ENCODE data around the gene TRAIP.
A peak's percentile ranks its signal among the peaks of the same experiment; 100 is the strongest.

Gene TRAIP

DNA sequence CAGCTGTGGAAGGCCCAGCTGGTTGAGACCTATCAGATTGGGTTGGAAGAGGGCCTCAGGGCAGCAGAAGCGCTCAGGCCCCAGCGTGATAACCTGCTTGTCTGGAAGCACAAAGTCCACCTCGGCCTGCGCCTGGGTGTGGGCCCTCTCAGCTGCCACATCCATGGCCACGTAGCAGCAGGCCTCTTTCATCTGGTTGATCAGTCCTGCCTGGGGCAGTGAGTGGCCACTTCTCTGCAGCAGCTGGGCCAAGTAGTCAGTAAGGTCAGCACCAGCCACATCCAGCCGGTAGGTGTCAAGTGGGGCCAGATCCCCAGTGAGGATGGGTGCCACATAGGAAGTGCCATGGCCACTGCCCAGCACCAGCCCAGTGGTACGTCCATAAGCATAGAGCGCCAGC, 17.3 kb upstream of the TRAIP start:
- no peak for DNase-seq (ENCODE audit: low read depth in 3 of 3)

DNA sequence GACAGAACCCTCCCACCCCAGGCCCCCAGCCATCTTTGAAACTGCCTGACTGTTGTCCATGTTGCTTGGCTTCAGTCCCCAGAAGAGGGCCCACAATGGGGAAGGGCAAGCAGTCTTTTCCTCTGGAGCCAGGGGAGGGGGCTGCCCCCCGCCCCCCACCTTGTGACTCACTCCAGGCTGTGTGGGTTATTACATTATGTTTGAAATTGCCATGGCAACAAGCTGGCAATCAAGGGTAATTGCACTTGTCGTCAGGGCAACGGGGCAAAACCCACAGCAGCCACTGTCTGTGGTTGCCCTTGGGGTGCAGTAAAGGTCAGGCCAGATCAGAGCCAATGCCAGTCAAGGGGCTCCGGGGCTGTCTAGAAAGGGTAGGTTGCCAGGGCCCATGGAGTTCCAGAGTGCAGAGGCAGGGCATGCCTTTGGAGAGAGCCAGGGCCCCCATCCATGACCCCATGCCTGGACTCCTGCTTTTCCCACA, 16.5 kb upstream of the TRAIP start:
- no peak for DNase-seq (ENCODE audit: low read depth in 3 of 3)

DNA sequence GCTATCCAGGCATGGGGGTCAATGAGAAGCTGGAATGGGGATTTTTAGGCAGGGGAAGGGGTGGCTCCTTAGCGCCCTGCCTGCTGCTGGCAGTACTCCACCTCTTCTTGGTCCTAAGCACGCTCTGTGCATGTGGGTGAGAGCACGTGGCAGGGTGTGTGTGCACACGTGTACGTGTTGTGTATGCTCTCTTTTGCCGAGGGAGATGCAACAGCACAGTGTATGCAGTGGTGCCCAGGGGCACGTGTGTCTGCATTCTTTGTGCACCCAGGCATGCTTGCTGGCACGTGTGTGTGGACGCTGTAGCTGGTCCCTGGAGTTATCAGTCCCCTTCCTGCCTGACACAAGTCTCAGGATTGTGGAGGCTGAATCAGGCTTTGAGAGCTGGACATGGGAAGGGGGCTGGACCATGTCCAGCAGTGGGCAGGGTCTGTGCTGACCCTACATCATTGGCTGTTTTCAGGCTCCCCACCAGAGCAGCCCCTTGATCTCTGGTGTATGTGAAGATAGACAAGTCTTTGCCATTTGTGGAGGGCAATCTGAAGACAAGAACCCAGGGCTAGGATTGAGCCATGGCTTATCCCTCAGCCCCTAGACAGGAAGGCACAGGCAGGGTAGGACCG, 15.3 kb upstream of the TRAIP start:
- DNase-seq (ENCODE audit: low read depth in 3 of 3), result no peak

DNA sequence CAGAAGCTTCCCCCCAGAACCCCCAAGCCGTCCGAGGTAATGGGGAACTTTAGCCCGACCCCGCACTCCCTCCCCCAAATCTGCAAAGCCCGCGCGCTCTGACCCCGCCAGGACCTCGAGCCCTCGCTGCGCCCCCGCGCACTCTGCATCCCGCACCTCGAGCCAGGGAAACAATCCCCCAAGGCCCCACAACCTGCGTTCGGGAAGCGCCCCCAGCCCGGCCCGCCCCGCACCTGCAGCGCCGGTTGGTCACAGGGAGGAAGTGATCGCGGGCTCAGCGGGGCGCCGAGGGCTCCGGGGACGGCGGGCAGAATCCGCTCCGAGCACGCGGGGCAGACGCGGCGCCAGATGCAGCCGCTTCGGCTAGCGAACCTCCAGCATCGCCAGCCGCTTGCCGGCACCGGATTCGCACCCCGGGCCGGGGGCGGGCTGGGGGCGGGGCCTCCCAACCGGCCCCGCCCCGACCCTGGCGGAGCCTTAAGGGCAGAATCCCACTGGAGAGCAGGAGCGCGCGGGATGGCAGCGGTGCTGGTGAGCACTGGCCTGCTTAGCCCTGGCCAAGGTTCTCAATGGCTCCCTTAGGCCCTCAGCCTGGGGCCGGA, 13.3 kb upstream of the TRAIP start, which contains the start of gene CAMKV:
TSS of gene CAMKV (minus strand) at position 382 of the 602 bp plus-strand sequence. CDS start 7,518 bp downstream, outside the sequence.
- no peak for DNase-seq (ENCODE audit: low read depth in 3 of 3)

DNA sequence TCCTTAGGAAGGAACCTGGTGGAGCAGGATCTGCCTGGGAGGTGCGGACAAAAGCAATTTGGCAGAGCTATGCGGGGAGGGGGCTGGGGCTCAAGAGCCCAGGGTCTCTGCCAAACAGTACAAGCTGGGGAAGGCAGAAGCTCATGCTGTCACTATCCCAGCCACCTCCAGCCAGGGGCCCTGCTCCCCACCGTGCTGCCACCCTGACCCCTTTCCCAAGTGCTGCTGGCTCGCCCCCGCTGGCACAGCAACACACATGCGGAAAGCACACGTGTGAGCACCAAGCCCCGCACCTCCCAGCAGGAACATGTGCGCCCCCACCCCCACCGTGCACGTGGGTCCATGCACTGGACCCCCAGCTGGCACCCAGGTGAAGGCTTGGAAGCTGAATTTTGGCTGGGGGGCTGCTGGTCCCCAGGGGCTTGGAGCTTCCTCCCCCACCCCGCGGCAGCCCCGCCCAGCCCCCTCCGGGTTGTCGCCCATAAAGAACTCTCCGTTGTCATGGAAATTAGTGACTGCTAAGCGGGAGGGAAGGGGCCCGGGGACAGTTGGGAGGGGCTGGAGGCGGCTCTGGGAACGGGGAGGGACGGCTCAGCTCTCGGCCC, 12.6 kb upstream of the TRAIP start:
- DNase-seq (ENCODE audit: low read depth in 3 of 3), result no peak

DNA sequence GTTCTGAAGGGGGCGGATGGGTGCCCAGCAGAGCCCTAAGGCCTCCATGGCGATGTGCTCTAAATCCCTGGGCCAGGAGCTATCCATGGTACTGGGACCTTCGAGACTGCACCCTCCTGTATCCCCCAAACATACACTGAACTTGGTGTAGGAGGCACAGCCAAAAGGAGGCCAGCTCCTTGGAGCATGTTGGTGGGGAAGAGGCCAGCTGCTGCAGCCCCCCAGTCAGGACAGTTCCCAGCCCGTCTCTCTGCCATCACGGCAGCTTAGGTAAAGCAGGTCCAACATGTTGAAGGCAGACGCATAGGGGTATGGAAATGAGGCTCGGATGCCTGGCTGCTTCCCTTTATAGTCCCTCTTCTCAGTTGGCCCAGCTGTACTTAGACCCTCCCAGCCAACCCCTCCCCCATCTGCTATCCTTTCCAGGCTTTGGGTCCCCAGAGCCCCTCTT, 11.5 kb upstream of the TRAIP start:
- no peak for DNase-seq (ENCODE audit: low read depth in 3 of 3)

DNA sequence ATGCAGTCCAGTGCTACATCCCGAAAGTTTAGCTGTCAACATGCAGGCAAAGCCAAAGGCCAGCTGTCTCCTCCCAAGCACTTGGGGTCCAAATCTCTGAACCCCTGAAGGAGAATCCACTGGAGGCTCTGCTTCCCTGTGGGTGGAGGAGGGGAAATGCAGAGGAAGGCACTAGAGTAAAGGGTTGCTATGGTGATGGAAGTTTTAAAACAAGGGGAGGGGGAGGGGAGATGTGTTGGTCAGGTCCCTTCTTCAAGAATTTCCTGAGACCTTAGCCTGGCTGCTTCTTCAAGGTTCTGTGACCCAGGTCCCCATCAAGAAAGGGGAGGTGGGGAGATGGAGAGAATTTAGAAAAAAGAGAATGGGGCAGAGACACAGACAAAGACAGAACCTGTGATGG, 11.0 kb upstream of the TRAIP start:
- no peak for DNase-seq (ENCODE audit: low read depth in 3 of 3)

DNA sequence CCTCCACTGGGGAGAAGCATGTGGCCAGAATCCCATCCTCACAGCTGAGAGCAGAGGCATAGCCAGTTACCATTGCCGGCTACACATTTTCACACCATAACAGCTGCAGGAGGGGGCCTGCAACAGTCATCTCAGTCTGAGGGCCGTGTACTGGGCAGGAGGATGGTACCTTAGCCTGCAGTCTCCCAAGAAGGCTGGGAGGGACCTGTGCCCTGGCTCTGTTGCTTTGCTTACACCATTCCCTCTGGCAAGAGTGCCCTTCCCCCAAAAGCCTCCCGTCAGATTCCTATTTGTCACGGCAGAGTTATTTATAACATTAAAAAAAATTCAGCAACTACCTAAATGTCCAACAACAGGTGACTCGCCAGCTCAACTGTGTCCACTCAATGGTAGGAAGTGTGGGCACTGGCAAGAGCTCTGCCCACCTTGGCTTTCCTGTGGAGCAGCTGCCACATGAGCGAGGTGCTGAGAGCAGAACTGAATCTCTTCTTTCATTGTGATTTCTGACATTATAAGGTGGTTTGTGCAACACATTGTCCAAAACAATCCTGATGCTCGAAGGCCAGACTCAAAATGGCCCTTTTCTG, 8.9 kb upstream of the TRAIP start:
- DNase-seq (ENCODE audit: low read depth in 3 of 3), result no peak

DNA sequence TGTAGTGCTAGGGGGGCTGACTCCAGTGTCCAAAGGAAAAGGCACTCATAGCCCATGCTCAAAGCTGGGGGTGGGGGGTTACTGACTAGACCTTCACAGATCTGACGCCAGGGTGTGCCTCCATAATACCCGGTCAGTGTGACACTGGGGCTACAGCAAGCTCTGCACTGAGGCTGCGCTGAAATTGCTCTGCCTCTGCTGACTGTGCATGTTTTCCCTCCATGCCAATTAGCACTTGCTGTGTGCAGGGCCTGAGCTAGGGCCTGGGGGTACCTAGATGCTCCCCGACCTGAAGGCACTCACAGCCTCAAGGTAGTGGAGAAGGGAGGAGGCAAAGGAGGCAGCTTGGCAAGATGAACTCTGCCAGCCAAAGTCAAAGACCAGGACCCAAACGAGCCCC, 8.1 kb upstream of the TRAIP start:
- no peak for DNase-seq (ENCODE audit: low read depth in 3 of 3)

DNA sequence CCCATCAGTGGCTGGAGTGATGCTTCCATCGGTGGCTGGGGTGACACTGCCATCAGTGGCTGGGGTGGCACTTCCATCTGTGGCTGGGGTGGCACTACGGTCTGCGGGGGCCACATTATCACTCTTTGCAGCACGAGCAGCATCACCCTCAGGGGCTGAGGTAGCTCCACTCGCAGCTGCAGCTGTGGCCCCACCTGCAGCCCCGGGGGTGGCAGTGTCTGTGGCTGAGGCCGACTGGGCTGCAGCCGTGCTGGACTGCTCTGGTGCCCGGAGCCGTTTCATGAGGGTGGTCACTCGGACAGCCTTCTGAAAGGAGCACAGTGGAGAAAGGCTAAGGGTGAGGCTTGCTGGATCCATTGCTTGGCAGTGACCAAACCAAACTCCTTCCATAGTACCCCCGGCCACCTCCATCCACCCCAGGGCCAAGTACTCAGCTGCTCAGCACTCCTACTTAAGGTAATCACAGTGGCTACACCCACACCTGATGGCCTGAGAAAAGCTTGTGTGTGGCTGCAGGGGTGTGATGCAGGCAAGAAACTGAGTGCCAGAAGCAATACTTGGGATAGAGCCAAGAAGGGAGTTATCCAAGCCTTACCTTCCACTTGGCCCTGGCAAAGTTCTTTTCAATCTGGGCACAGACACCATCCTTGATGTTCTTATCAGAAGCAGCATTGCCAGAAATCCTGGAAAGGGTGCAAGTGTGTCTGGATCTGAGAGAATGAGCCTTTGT, 3.4 kb upstream of the TRAIP start:
- DNase-seq (ENCODE audit: low read depth in 3 of 3), result no peak

DNA sequence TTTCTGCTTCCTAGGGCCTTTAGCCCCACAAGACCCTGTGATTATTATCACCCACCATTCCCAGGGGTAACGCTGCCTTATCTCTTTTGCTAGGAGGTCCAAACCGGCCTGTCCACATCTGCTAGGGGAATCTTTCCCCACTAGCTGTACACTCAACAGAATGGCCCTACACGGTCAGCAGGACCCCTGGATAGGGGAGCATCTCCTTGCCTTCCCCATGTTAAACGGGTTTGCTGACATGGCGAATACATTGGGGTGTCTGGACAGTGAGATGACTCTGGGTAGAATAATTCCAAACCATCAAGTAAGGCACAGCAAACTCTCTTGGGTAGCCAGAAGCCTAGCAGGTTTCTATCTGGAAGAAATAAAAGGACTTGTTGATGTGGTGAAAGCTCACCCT, 702 bp downstream of the TRAIP start:
- no peak for DNase-seq (ENCODE audit: low read depth in 3 of 3)

DNA sequence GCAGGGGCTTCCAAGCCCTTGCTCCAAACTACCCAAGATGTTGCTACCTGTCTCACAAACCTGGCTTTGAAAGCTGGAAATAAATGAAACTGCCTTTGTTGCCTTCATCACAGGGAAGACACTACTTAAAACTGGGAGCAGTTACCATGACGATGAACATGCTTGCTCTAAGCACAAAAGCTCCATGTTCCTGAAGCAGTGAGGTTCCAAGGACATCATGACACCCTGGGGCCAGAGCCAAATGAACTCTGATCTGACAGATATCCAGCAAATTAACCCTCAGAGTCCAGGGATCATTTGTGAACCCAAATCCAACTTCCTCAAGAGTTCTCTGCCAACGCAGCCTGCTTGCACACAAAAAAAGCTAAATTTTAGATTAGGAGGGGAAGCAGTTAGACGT, 10.7 kb downstream of the TRAIP start:
- DNase-seq (ENCODE audit: low read depth in 3 of 3), result no peak

DNA sequence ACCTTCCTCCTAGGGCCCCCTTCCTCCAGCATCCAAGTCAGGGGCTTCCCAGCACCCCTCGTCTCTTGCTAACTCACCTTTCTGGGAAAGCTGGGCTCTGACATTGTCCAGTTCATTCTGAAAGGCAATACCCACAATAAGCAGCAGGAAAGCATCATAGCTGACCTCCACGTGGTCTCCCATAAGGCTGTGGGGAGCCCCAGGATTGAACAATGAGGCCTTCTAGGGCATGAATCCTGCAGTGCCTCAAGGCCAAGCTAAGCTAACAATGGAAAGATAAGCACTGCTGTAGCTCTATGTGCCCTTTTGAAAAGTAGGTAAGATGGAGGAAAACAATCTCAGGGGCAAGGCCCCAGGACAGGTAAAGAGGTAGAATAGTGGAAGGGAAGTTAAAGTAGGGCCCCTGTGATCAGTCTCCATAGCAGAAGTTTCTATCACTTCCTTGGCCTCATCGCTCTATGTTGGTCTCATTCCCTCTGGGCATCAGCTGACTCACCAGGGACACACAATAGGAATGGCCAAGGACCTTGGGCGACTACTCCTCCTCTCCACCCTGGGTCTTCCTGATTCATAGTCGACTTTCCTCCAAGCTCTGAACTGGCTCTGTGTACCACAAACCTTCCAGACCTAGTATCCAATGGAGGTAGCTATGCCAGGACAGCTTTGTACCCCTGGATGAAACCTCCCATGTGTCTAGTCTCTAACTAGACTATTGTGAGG, 11.7 kb downstream of the TRAIP start:
- DNase-seq (ENCODE audit: low read depth in 3 of 3), result no peak

DNA sequence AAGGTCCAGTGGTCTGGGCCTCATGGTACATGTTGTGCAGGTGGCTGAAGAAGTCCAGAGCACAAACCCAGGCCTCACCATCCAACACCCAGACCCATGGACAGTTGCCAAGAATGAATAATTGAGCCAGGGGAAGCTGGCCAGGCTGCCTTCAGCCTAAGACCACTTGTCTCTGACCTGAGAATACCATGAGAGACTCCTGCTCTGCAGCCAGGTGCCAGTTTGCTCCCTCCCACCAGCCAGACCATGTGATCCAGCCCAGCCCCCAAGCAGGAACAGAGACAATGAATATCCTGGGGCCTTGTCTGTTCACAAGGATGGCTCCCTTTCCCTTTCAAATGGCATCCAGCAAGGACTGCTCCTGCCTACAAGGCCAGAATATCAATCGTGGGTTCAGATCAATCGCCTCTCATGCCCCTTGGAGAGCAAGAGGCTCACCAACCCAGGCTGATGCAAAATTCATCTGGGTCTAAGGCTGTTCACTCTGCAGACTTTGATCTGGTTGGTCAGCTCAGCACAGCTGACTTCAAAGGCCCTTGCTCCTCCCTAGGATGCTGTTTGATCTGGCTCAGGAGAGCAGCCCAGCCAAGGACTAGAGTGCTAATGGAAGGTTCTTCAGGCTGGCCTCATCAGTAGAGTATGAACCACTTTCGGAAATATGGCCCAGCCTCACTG, 13.4 kb downstream of the TRAIP start:
- no peak for DNase-seq (ENCODE audit: low read depth in 3 of 3)

DNA sequence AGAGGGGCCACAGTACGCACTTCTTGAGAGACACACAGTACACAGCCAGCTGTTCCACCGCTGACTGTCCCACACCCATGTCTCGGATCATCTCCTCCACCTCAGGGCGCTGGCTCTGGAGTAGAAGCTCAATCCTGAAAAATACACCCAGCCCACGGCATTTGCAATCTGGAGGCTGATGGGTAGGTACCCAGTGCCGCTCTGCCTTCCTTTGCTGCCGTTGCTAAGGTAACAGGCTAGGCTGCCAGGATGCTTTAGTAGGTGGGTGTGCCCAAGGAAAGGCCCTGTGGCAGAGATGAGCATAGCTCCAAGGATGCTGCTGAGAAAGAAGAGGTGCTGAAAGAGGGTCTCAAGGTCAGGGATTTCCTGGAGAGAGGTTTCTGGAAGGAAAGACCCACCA, 14.6 kb downstream of the TRAIP start:
- DNase-seq (ENCODE audit: low read depth in 3 of 3), result no peak

DNA sequence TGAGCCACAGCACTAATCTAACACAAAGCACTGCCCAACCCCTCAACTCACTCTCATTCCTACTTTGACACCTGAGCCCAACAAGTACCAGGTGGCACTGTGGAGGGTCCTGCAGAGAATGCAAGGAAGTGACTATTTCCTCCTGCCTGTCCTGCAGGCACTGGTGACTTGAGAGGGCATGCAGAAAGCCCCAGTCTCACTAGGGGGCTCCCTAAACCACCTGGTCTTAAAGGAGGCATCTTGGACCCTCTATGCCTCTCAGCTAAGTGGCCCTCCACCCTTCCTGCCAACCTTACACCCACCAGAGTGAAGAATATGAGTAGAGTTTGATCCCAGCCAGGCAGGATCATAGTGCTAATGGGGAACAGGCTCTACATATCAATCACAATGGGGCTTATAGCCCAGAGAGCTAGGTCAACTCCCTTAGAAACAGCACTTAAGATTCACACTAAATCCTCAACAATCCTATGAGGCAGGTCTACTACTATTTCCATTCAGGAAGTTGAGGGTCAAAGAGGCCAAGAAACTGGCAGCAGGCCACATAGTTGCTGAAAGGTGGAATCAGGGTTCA, 15.2 kb downstream of the TRAIP start:
- no peak for DNase-seq (ENCODE audit: low read depth in 3 of 3)

DNA sequence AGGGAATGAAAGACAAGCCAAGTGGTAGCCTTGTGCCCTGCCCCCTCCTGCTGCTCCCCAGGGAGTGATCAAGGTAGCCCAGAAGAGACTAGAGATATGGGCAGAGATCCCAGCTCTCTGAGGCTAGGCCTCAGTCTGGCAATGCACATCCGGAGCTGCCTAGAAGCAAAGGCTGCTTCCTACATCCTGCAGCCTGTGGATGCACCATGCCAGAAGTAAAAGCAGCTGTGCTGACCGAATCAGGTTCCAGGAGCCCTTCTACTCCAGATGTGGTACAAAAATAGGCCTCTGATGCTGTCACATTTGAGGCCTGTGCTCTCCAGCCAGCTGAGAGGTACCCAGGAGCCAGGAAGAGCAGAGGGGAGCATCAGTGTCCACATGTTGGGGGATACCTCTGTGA, 16.0 kb downstream of the TRAIP start:
- no peak for DNase-seq (ENCODE audit: low read depth in 3 of 3)

DNA sequence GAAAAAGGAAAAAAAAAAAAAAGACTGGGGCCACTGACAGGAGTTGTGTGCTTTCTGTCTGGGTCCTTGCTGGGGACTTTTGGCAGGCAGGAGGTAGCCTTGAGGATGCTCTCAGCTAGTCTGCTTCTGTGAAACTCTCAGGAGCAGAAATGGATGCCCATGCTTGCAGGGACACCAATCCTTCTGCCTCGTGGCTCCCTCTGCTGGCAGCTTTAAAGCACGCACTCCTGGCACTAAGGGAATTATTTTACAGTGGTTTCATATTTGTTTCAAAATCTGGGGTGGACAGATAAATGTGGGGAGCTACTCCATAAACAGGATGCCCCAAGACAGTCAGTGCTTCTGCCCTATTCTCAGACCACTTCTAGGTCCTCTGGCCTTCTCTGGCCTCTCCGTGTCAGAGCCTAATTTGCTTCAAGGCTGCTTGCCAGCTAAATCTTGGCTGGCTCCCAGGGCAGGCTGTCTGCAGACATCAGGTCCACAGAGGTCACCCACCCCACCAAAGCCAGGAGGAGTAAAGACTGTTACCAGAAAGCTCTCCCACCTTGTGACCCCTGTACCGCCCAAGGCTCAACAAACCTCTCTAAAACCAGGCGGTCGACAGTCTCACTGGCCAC, 17.1 kb downstream of the TRAIP start:
- peak; percentile 54 to 66 (median 60) for DNase-seq (ENCODE audit: low read depth in 3 of 3)

DNA sequence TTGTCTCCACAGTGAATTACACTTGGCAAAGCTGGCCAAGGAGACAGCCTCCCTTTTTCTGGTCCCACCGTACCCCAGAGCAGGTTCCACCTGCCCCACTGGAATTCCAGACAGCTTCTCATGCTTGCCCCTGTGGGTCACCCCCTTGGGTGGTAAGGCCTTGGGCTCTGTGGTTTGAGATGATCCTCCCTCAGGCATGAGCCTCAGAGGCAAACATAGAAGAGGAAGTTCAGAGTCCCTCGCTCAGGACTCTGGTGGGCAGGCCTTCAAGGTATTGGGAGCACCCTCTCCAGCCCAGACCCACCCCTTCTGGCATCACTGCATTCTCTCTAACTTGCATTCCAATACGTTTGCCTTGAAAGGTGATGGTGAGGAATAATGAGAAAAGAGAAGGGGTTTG, 25.0 kb downstream of the TRAIP start:
- DNase-seq (ENCODE audit: low read depth in 3 of 3), result no peak

DNA sequence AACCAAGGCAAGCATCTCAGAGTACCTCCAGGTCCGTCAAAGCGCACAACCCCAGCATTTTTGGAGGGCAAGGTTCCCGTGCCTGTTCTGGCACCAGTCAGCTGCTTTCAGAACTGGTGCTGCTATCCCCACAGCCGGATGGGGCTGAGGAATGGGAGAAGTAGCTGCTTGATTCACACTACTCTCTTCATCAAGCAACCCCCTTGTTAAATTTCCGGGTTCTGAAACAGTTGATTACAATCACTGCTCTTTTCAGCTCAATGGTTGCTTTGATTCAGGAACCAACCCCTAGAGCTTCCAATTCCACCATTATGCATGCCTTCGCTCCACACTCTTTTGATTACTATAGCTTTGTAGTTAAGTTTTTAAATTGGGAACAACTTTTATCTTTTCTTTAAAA, 30.3 kb downstream of the TRAIP start:
- DNase-seq (ENCODE audit: low read depth in 3 of 3), result no peak
